LoVo (cell line): ENCODE results near the gene PHF1.
"Not testable (repeated sequence)": the region's sequence is repeated elsewhere in the genome, so short reads cannot be mapped to it uniquely, and the experiment has no call there.

Experiments
- DNase-seq: peaks from one replicate; pipeline ENCODE4 v3.0.0-alpha.2; 2016; ENCODE audit warnings: low spot score

Gene PHF1

DNA sequence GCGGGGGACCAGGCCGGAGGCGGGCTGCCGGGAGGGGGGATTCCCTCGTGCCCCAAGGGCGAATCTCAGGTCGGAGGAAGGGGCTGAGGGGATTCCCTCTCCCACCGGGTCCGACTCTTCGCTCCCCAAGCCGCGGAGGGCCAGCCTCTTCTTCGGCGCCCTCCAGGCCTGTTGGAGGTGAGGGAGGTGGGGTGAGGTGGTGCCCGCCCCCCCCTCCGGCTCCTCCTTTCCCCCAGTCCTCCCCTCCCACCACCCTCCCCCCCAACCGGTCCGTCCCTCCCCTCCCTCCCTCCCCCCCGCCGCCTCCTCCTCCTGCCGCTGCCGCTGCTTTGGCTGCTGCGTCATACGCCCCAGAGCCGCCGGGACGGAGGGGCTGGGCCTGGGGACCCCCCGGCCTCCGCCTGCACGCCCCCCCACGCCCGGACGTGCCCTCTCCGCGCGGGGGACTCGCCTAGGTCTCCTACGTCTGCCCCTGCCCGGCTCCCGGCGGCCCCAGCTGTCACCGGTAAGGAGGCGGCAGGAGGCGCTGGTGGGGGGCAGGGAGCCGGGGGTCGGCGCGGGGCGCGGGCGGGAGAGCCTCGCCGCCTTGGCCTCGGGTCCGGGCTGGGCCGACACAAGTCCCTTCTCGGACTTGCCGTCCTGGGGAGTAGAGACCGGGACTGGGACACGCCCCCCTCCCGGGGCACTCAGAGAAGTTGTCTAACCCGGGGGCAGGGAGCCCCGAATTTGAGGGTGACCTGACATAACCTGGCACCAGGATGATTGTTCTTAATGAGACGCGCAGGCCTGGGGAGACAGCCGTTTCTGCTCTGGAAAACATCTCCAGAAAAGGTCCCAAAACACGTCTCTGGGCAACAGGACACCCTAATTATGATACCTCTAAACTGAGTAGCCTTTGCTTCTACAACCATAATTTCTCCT lies at the start of gene PHF1:
PHF1 (plus strand) TSS at position 304 of the 921 bp plus-strand sequence. CDS start 1,250 bp downstream, outside the sequence.
- peak; percentile 61 for DNase-seq

DNA sequence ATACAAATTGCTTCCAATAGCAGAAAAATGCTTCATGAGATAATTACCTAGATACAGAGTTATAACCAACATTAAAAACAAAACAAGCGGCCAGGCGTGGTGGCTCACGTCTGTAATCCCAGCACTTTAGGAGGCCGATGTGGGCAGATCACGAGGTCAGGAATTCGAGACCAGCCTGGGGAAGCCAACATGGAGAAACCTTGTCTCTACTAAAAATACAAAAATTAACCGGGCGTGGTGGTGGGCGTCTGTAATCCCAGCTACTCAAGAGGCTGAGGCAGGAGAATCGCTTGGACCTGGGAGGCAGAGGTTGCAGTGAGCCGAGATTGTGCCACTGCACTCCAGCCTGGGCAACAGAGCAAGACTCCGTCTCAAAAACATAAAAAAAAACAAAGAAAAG lies 47.3 kb upstream of the PHF1 start:
- DNase-seq: not testable (repeated sequence)

DNA sequence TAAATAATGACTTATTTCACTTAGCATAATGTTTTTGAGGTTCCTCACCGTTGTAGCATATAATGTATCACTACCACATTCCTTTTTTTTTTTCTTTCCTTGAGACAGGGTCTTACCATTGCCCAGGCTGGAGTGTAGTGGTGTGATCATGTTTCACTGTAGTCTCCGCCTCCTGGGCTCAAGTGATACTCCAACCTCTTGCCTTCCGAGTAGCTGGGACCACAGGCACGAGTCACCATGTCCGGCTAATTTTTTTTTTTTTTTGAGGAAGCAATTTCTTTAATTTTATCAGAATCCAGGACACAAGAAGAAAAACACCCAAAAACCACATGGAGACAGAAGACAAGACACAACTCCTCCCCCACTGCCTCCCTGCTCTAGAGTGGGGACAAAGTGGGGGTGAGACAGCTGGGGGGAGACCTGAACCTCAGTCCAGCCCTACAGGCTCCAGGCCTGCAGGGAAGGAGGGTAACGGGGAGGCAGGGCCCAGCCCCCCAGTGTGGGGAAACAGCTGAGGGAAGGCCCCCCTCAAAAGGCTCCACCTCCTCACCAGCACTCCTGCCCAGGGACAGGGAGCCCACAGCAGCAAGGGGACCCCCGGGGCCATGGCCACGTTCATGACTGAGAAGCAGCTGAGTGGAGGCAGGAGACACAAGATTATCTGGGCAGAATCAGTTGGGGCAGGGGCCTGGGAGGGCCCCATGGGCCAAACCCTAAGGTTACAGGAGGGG lies 46.2 kb upstream of the PHF1 start:
- not testable (repeated sequence) for DNase-seq

DNA sequence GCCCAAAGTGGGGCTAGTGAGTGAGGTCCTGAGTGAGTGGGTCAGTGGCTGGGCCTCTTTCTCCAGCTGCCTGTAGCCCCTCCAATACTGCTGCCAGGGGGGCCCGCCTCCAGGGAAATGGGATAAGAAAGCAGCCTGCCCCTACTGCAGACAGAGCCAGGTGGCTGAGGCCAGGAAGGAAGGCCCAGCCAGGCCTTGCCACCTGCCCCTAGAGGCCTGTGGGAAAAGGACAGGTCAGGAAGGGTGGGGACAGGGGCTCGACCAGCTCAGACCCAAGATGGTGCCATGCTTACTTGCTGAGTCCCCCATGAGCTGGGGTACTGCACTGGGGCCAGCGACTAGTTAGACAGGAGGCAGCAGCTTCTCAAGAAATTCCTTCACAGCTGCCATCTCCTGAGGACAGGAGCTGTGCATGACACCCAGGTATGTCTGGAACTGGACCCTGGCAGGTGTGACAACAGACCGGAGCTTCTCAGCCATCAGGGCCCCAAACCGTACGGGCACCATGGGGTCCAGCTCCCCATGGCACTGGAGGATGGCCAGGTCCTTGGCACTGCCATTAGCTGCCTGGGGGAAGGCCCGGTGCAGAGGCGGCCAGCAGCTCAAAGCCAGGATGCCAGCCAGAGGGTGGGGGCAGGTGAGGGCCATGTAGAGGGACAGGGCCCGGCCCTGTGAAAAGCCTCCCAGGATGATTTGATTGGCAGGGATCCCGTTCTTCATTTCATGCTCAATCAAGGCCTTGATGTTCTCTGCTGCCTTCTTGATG lies 45.4 kb upstream of the PHF1 start:
- not testable (repeated sequence) for DNase-seq

DNA sequence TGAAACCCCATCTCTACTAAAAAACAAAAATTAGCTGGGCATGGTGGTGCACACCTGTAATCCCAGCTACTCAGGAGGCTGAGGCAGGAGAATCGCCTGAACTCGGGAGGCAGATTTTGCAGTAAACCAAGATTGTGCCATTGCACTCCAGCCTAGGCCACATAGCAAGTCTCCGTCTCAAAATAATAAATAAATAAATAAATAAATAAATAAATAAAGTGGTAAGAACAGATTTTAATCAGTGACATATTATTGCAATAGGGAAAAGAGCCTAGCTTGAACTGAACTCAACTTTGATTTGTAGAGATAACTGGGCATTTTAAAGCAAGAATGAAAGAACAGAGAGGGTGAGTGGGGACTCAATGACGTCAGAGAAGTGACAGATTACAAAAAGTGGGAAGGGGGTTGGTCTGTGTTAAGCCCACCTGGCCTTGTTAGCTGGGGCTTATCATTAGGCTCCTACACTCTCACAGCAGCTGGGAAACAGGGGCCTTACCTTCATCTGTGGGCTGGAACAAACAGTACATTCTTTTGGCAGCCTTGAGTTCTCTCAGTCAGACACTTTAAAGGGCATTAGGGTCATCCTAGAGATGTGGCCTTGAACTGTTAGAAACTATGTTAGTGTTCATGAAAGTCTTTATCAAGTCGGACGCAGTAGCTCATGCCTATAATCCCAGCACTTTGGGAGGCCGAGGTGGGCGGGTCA lies 43.7 kb upstream of the PHF1 start:
- DNase-seq: no peak

DNA sequence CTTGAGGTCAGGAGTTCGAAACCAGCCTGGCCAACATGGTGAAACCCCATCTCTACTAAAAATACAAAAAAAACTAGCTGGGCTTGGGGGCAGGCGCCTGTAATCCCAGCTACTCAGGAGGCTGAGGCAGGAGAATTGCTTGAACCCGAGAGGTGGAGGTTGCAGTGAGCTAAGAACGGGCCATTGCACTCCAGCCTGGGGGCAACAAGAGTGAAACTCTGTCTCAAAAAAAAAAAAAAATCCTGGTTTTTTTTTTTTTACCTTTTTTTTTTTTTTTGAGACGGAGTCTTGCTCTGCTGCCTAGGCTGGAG lies 43.1 kb upstream of the PHF1 start:
- not testable (repeated sequence) for DNase-seq

DNA sequence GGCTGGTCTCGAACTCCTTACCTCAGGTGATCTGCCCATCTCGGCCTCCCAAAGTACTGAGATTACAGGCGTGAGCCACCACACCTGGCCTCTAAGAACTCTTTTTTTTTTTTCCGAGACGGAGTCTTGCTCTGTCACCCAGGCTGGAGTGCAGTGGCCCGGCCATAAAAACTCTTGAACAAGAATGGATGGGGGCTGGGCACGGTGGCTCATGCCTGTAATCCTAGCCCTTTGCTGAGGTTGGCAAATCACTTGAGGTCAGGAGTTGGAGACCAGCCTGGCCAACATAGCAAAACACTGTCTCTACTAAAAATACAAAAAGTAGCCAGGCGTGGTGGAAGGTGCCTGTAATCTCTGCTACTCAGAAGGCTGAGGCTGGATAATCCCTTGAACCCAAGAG lies 38.9 kb upstream of the PHF1 start:
- DNase-seq: not testable (repeated sequence)

DNA sequence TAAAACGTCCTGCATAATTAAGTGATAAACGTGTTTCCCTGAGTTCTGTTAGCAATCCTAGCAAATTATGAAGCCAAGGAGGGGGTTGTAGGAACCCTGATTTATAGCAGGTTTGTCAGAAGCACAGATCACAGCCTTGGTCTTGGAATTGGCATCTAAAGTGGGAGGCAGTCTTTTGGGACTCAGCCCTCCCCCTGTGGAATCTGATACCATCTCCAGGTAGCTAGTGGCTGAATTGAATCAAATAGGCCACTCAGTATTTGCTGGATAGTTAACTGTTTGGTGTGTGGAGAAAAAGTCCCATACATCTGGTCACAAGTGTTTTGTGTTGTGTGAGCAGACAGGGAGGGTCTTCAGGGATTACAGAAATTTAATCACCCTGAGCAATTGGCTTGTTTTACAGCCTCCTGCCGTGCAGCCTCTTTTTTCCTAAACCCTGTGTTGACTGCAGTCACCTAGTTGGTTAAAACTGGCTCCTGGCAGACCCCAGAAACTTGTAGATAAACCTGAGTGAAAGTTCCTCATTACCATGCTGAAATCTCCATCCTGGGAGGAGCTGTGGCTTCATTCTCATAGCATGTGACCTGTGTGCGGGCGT lies 38.2 kb upstream of the PHF1 start:
- no peak for DNase-seq

DNA sequence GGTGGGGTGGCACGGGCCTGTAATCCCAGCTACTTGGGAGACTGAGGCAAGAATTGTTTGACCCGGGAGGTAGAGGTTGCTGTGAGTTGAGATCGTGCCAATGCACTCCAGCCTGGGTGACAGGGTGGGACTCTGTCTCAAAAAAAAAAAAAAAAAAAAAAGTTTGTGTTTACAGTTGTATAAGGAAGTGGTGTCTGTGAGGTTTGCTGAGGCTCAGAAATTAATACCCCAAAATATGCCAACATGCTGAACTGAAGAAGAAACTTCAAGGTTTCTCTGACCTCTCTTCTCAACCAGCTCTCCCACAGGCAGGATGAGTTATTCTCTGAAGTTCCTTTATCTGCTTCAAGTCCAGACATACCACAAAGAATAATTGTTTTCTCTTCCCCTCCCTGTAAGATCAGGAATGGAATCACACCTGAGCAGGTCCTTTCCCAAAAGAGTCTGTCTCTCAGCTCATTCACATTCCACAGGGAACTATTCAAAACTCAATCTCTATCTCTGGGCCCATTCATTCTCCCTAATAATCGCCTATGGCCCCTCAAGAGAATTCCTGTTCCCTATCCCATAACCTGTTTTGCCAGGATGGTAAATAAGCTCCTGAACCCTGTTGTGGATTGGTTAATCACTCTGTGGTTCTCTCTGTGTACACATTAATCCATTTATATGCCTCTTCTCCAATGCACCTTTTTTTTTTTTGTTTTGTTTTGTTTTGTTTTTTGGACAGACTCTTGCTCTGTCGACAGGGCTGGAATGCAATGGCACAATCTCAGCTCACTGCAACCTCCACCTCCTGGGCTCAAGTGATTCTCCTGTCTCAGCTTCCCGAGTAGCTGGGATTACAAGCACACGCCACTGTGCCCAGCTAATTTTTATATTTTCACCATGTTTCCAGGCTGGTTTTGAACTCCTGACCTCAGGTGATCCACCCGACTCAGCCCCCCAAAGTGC lies 36.6 kb upstream of the PHF1 start:
- no peak for DNase-seq

DNA sequence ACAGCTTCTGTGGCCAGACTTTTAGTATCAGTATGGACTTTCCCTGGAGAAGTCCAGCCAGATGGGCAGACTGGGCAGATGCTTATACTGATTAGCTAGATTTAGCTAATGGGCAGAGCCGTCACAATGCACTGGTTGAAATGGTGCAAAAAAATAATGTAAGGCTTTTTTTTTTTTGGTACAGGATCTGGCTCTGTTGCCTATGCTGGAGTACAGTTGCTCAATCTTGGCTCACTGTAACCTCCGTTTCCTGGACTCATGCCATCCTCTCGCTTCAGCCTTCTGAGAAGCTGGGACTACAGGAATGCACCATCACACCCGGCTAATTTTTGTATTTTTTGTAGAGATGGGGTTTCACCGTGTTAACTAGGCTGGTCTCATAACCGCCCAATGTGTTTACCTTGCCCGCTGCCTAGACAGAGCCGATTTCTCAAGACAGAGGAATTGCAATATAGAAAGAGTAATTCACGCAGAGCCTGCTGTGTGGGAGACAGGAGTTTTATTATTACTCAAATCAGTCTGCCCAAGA lies 35.6 kb upstream of the PHF1 start:
- no peak for DNase-seq

DNA sequence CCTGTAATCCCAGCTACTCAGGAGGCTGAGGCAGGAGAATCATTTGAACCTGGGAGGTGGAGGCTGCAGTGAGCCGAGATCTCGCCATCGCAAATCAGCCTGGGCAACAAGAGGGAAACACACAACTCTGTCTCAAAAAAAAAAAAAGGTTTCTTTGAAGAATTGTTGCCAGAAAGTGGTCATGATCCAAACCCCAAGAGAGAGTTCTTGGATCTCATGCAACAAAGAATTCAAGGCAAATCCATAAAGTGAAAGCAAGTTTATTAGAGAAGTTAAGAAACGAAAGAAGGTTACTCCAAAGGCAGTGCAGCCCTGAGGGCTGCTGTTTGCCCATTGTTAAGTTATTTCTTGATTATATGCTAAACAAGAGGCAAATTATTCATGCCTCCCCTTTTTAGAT lies 33.6 kb upstream of the PHF1 start:
- no peak for DNase-seq

DNA sequence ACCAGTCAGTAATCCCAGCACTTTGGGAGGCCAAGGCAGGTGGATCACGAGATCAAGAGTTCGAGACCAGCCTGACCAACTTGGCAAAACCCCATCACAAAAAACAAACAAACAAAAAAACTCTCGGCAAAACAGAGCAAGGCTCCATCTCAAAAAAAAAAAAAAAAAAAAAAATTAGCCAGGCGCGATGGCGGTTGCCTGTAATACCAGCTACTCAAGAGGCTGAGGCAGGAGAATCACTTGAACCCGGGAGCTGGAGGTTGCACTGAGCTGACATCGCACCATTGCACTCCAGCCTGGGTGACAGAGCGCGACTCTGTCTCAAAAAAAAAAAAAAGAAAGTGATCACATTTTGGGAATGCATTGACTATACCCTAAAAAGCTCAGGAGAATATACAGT lies 31.6 kb upstream of the PHF1 start:
- not testable (repeated sequence) for DNase-seq

DNA sequence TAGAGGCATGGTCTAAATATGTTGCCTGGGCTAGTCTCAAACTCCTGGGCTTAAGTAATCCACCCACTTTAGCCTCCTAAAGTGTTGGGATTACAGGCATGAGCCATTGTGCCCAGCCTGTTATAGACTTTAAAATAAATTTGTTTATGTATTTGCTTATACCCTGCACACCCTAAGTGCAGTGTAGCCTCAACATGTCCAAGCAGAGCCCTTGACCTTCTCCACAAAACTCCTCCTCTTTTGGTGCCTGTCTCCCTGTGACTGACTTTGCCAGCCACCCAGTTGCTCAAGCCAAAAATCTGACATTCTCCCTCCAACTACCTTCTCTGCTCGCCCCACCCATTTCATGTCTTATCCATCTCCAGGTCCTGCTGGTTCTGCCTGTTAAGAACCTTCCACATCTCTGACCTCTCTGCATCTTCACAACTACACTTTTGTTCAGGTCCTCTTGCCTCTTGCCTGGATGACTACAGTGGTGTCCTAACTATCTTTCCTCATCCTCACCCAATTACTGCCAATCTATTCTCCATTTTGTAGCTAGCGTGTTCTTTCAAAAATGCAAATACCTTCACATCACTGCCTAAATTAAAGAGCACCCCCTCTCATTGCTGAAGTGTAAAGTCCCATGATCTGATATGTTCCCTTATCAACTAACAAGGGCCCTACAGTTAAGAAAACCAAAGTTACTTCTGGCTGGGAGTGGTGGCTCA lies 30.4 kb upstream of the PHF1 start:
- no peak for DNase-seq

DNA sequence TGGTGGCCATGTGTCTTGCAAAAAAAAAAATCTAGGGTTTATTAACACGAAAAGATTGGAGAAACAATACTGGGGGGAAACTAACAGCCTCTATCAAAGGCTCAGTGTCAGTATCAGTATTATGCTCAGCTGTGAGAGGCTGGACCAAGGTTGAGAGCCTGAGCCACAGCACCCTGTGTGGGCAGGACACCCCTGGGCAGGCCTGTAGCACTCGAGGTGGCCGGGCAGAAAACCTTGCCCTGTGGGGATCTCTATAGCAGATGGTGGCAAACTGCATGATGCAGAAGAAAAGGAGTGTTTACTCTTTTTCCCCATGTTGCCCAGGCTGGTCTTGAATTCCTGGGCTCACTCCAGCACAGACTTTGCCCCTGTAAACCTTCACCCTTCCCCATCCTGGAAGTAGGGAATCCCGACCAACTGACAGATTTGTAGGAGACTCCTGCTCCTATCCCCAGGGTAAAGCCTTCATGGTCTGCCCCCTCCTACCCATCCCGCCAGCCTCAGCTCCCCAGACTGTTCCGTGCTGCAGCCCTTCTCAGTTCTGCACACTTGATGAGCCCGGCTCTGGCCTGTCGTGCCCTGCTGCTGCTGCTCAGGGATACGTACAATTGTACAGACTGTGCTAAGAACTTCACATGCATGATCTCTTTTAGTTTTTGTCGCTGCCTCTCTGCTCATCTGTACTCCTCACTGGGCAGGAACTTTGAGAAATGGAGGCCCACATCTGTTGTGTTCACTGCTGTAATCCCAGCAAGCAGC lies 27.2 kb upstream of the PHF1 start:
- no peak for DNase-seq

DNA sequence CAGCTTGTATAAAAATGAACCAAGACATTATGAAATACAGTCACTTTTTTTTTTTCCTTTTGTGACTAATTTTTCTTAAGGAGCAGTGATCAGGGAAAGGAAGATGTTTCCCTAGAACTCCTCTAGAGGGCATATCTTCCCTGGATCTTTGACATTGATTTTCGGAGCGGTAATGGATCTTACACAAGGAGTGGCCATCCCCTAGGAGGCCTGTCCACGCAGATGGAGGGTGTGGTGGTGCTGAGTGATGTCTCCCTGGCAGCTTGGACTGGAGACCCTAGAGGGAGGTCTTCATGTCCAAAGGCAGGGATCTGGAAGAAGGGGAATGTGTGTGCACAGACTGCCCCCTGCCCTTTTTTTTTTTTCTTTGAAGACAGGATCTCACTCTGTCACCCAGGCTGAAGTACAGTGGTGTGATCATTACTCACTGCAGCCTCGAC lies 26.2 kb upstream of the PHF1 start:
- DNase-seq: no peak

DNA sequence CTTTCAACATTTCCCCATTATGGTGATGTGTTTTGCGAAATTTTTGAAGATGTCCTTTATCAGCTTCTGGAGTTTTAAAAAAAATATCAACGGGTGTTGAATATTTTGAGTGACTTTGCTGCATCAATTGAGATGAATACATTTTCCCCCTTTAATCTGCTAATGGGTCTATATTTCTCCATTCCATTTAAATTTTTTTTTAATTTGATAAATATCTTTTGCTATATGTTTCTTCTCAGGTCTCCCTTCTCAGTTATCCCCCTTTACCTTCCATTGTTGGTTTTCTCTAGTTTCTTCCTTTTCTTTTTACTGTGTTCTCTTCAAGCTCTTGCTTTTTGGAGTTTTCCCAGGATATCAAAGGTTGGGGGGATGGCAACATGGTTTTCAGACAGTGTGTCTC lies 20.6 kb upstream of the PHF1 start:
- DNase-seq: no peak

DNA sequence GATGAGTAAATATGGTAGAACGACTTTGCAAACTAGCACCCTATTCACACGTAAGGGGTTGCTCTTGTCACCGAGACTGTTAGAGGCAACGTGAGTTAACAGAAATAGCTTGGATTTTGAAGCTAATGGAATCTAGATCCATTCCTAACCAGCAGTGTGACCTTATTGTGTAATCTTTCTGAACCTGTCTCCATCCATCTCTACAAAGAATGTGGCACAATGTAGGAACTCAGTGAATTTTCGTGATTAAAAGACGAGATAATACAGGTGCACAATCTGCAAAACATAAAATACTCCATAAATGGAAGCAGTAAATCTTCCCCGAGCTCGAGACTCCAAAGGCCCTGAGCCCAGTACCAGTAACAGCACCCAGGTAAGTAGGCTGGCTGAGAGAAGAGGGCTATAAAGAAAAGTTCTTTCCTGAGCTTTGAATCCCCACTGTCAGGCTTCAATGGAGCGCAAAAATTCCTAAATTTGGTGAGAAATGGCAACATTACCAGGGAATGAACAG lies 20.0 kb upstream of the PHF1 start:
- DNase-seq: no peak

DNA sequence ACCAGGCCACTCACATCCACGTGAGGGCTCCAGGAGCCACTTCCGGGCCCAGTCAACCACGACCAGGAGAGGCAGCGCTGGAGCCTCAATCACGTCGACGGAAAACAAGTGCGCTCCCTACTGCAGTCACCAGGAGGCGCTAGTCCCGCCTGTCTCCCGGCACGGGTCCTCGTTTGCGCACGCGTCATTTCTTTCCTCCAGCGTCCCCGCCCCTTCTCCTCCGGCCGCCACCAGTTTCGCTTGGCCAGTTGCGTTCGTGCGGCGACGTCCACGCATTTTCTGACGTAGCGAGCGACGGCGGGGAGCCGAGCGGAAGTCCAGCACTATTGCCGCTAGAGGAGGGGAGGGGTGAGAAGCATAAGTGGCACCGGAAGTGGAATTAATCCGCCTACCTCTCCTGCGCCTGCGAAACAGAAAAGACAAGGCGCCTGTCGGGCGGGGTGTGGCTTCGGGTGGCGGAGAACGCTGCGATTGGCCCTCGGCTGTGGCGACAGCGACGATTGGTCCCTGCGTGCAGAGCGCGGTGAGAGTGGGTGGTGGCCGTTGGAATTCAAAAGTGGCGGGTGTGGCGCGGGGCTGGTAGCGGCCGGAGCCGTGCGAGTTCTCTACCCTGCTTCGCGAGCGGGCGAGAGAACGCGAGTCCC lies 19.4 kb upstream of the PHF1 start, which contains the start of gene KIFC1:
KIFC1 (plus strand) TSS at position 546 of the 644 bp plus-strand sequence. CDS start 163 bp downstream, outside the sequence.
- peak; percentile 99 for DNase-seq
